NCI-H187 treated with DMSO at 0.1 percent for 48 hours (cell line): Measurements from ENCODE around the gene HS6ST2.

Source experiments
- DNase-seq: peaks from one replicate; lab custom pipeline; 2025; lab: John Stamatoyannopoulos, UW

The HS6ST2 gene

GRCh38 chrX:132740316-132741123 lies 217.9 kb downstream of the HS6ST2 start:
- DNase-seq = no peak

- no peak for DNase-seq
Observed at GRCh38 chrX:132738951-132739350, 219.5 kb downstream of the HS6ST2 start.

GRCh38 chrX:132737743-132738142 lies 220.7 kb downstream of the HS6ST2 start:
- DNase-seq = no peak

- no peak for DNase-seq
Observed at GRCh38 chrX:132732236-132732635, 226.2 kb downstream of the HS6ST2 start.

DNA sequence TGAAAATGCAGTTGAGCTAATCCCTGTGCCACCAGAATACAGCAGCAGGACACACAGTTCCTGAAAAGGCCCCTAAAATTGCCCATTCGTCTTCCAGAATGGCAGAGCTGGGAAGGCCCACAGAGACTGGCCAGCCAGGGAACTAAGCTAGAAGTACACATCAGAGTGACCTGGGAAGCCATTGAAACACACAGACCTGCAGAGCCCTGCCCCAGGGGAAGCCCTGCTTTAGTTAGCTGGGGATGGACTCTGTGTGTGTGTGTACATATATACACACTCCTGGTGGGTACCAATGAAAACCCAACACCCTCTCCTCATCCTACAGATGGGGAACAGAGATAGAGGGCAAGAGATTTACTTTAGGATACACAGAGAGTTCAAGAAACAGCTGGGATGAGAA lies 227.7 kb downstream of the HS6ST2 start:
- no peak for DNase-seq

DNA sequence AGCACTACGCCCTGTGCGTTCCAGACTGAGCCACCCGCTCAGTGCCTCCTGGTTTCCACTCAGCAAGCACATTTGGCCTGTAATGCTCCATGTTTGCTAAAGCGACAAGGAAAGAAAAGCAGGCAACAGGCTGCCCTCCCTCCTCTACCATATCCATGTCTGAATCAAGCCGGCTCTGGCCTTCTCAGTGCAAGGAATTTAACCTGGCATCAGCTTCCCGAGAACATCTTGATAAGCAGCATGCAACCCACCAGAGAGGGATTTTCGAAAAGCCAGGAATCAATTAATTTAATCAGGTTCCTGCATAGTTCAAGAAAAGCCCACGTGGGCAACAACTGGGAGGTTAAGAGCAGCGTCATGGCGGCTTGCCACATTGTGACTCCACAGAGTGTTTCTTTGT lies 228.2 kb downstream of the HS6ST2 start:
- no peak for DNase-seq

GRCh38 chrX:132728296-132728695 lies 230.1 kb downstream of the HS6ST2 start:
- no peak for DNase-seq

GRCh38 chrX:132718431-132718958 lies 239.9 kb downstream of the HS6ST2 start:
- no peak for DNase-seq

GRCh38 chrX:132716006-132716405 lies 242.4 kb downstream of the HS6ST2 start:
- no peak for DNase-seq

- DNase-seq = no peak
Observed at GRCh38 chrX:132714913-132715312, 243.5 kb downstream of the HS6ST2 start.

DNA sequence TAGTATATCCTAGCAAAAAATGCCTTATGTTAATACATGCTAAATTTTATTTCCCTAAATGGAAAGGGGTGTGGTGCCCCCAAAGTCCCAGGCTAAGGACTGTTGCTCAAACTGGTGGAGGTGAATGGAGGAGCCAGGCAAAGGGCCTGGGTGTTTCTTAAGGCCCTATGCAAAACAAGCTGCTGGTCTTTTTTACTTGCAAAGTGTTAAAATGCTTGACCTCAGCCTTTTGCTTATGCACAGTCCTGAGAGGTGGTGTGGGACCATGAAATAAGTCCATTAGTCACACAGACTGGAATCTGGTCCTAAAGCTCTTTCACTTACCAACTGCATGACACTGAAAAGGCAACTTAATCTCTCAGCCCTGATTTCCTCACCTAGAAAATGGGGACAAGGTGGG lies 246.1 kb downstream of the HS6ST2 start:
- no peak for DNase-seq

DNA sequence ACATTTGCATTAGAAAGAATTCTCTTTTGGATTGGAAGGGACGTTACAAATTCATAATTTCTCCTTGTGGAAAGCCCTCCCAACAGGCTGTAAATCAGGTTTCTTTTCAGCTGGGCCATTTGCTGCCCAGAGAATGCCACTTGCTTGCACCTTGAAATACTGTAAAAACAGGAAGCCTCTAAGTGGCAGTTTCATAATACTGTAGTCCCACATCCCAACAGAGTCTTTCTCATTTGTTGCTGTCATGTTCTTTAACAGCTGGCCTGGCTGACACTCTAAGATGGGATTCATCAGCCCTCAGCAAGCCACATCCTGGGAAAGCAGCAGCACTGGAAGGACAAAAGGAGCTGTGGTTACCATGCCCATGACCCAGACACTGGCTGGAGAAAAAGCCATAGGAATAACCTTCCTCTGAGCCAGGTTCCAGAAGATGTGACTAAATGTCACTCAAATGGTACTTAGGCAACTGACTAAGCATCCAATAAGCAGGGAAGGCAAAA lies 247.7 kb downstream of the HS6ST2 start:
- DNase-seq = no peak

- DNase-seq = no peak
Observed at GRCh38 chrX:132708529-132708928, 249.9 kb downstream of the HS6ST2 start.

GRCh38 chrX:132704769-132705168 lies 253.7 kb downstream of the HS6ST2 start:
- no peak for DNase-seq

DNA sequence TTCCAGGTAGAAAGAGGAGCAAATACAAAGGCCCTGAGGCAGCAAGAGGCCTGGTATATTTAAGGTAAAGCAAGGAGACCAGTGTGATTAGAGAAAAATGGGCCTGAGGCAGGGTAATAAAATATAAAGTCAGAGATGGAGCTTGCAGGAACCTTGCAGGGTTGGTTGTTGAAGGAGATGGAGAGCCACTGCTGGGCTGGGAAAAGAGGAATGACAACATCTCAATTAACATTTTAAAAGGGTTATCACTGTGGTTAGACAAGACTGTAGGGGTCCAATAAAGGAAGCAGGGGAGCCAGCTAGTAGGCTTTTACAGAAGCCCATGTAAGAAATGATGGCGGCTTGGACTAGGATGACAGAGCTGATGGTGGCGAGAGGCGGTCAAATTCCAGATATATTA lies 264.0 kb downstream of the HS6ST2 start:
- DNase-seq = no peak

DNA sequence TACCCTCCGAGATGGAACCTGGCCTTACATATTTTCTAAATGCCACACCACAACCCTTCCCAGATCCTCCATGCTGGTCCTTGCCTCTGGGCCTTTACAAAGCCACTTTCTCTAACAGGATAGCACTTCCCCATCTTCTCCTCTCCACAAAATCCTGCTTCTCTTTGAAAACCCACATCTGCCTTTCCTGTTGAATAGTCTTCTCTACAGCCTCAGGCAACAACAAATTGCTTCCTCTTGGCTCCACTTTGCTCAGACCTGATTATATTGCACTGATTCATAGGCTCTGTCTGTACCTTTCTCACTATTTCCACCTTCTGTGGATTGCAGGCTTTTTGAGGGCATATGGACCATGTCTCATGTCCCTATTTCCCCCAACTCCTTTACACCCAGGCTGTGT lies 265.9 kb downstream of the HS6ST2 start:
- no peak for DNase-seq

DNA sequence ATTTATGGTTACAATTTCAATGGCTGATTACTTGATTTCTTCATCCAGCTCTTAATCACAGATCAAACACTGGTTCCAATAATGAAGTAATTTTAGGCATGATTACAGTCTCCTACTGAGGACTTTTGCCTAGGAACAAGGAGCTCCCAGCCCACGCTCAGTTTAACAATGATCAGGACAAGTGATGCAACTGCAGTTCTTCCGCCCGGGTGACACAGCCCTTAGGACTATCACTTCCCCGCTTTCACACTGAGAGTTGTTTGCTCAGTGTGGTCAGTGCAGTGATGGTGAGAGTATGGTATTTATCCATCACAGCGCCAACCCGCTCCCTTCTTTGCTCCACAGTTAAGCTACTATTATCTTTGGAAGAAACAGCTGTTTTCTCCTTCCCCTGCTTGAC lies 266.4 kb downstream of the HS6ST2 start:
- no peak for DNase-seq

- no peak for DNase-seq
Observed at GRCh38 chrX:132689612-132690563, 268.5 kb downstream of the HS6ST2 start.

- no peak for DNase-seq
Observed at GRCh38 chrX:132685276-132685675, 273.2 kb downstream of the HS6ST2 start.

- DNase-seq = no peak
Observed at GRCh38 chrX:132677233-132677716, 281.2 kb downstream of the HS6ST2 start.

GRCh38 chrX:132676561-132677186 lies 281.8 kb downstream of the HS6ST2 start:
- DNase-seq = no peak

DNA sequence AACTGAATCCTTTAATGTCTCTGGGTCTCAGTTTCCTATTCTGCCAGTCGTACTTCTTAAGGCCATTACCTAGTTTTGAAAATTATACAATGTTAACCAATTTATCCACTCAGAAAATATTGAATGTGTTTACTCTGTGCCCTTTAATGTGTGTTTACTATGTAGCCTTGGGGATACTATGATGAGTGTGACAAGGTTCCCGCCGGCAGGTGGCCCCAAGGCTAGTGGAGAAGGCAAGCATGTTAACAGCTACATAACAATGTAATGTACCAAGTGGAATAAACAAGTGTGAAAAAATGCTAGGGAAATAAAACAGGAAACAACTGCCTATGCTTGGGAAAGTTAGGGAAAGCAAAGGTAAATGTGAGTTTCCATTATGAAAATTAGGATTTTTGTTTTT lies 282.3 kb downstream of the HS6ST2 start:
- no peak for DNase-seq
